Right lung (tissue), 5 donors: Measurements from ENCODE around the gene MED6. TPM values are rescaled to one million over a fixed set of nuclear protein-coding genes. Genes with fewer than 3 reads are reported as not detected.

Experiments
- DNase-seq, 2 donors: peaks; one replicate each; pipeline ENCODE4 v3.0.0-alpha.2; 2013
- polyA plus RNA-seq, 5 donors: library from polyadenylated mRNA; unstranded; fragments of 120-200 nt; gene quantifications; one replicate each; pipeline versions ENCODE4 v1.2.1 to v1.2.3, GENCODE V29; 2013; ENCODE audit warnings: inconsistent platforms in 1 of 5, low replicate concordance in 1 of 5; ENCODE audit not compliant: insufficient read length in 5 of 5, insufficient read depth in 1 of 5

The MED6 gene
- polyA plus RNA-seq, 5 donors = 32.2 to 50.8 (median 44.6) TPM

GRCh38 chr14:70602254-70602653 is 1.8 kb upstream of the MED6 start:
- no peak for DNase-seq

- DNase-seq = peak in 1 of 2 donors; percentile 2
Measured at GRCh38 chr14:70601162-70601561, 707 bp upstream of the MED6 start.

GRCh38 chr14:70599345-70599744 is 1.1 kb downstream of the MED6 start:
- DNase-seq = no peak

GRCh38 chr14:70597731-70598130 is 2.7 kb downstream of the MED6 start:
- no peak for DNase-seq

- DNase-seq = no peak
Measured at GRCh38 chr14:70595443-70596185, 4.8 kb downstream of the MED6 start.

- no peak for DNase-seq
Measured at GRCh38 chr14:70594461-70594860, 6.0 kb downstream of the MED6 start.

GRCh38 chr14:70585231-70585630 is 15.2 kb downstream of the MED6 start:
- no peak for DNase-seq

GRCh38 chr14:70576891-70577290 is 23.6 kb downstream of the MED6 start:
- DNase-seq = no peak

- DNase-seq = no peak
Measured at GRCh38 chr14:70573050-70573449, 27.4 kb downstream of the MED6 start.

- DNase-seq = no peak
Measured at GRCh38 chr14:70571139-70571538, 29.3 kb downstream of the MED6 start.

- no peak for DNase-seq
Measured at GRCh38 chr14:70567791-70568190, 32.7 kb downstream of the MED6 start.

- no peak for DNase-seq
Measured at GRCh38 chr14:70563869-70564268, 36.6 kb downstream of the MED6 start.

- DNase-seq = no peak
Measured at GRCh38 chr14:70563417-70563816, 37.0 kb downstream of the MED6 start.

- no peak for DNase-seq
Measured at GRCh38 chr14:70558356-70558755, 42.1 kb downstream of the MED6 start.

- no peak for DNase-seq
Measured at GRCh38 chr14:70555890-70556289, 44.6 kb downstream of the MED6 start.

GRCh38 chr14:70538087-70538486 is 62.4 kb downstream of the MED6 start:
- DNase-seq = no peak

GRCh38 chr14:70536830-70537229 is 63.6 kb downstream of the MED6 start:
- no peak for DNase-seq

- DNase-seq = no peak
Measured at GRCh38 chr14:70534904-70535303, 65.6 kb downstream of the MED6 start, which contains the start of gene ADAM20. Gene ADAM20, minus strand, starts transcription at chr14:70535004. Its CDS starts 10,247 bp downstream, at chr14:70524757.

Other genes with a start within 250 kb of the MED6 start
- gene COX16, start 241.0 kb downstream of the MED6 start, polyA plus RNA-seq = 10 to 100 TPM; 56.3 to 82.3 (median 61.5) TPM
- gene SYNJ2BP, start 183.6 kb downstream of the MED6 start, polyA plus RNA-seq = 10 to 100 TPM; 23.6 to 40.4 (median 36.6) TPM
- gene ADAM21, start 148.5 kb downstream of the MED6 start, polyA plus RNA-seq = 1 to 10 TPM in 1 of 5 donors, under 1 TPM in 4; 0.50 to 1.0 (median 0.89) TPM
- gene ADAM20, start 65.7 kb downstream of the MED6 start, polyA plus RNA-seq = under 1 TPM; 0.10 to 0.25 (median 0.16) TPM
- gene TTC9, start 41.3 kb upstream of the MED6 start, polyA plus RNA-seq = 10 to 100 TPM in 1 of 5 donors, 1 to 10 TPM in 4; 8.1 to 10.2 (median 9.7) TPM
- gene MAP3K9, start 208.9 kb upstream of the MED6 start, polyA plus RNA-seq = 1 to 10 TPM; 3.6 to 5.4 (median 5.2) TPM